Esophagus squamous epithelium (tissue), 4 donors: ENCODE measurements around the gene ATP5PD.

Experiments
- POLR2A ChIP-seq, 4 donors: fragments of 450-650 bp; IDR thresholded peaks; one replicate each; pipeline ENCODE4 v1.6.1; 2017; ENCODE audit warnings: antibody characterized with exemption in 4 of 4, mild to moderate bottlenecking in 4 of 4, moderate library complexity in 3 of 4
- TF ChIP-seq, protein P1 (sequence below), 6 experiments: fragments of 450-650 bp in 4 of 6; fragments of 200-600 bp in 2 of 6; sonication (generic) in 2 of 6; IDR thresholded peaks; one replicate each; pipeline ENCODE4 v1.5.1; 2016 to 2019; ENCODE audit warnings: antibody characterized with exemption in 6 of 6, mild to moderate bottlenecking in 4 of 6, moderate library complexity in 4 of 6

- TF ChIP-seq, protein P1, sequence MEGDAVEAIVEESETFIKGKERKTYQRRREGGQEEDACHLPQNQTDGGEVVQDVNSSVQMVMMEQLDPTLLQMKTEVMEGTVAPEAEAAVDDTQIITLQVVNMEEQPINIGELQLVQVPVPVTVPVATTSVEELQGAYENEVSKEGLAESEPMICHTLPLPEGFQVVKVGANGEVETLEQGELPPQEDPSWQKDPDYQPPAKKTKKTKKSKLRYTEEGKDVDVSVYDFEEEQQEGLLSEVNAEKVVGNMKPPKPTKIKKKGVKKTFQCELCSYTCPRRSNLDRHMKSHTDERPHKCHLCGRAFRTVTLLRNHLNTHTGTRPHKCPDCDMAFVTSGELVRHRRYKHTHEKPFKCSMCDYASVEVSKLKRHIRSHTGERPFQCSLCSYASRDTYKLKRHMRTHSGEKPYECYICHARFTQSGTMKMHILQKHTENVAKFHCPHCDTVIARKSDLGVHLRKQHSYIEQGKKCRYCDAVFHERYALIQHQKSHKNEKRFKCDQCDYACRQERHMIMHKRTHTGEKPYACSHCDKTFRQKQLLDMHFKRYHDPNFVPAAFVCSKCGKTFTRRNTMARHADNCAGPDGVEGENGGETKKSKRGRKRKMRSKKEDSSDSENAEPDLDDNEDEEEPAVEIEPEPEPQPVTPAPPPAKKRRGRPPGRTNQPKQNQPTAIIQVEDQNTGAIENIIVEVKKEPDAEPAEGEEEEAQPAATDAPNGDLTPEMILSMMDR (IDR thresholded peaks at IDR 0.05), result no peak
- TF ChIP-seq POLR2A (IDR thresholded peaks at IDR 0.05), result no peak
Measured at GRCh38 chr17:75036643-75037268, 10.0 kb downstream of the ATP5PD start.
